HG03457 (cell line): ENCODE data around the gene FBXO4.
"Not testable (repeated sequence)": the region's sequence is repeated elsewhere in the genome, so short reads cannot be mapped to it uniquely, and the experiment has no call there.

Source experiments
- ATAC-seq: cut with Tn5 transposase; IDR thresholded peaks from one replicate; pipeline ENCODE4 v1.9.1; 2021; ENCODE audit warnings: moderate number of reproducible peaks; ENCODE audit not compliant: unreplicated experiment

Gene FBXO4

DNA sequence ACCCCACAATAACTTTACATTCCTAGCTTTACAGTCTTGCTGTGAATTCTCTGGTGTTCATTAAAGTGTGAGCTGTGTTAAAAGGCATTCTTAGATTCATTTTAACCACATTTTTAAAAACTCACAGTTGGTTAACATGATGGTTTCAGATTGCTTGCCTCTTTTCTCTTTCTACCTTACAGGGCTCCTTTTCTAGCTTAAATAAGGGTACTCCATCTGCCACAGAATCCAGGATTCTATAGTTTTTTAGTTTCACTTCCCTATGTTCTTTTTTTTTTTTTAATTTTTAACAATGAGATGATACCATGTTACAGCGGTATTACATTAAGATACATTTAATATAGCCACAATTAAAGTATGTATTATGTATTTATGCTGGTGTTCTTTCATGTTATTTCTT is 3.9 kb upstream of the FBXO4 start:
- ATAC-seq, result no peak

DNA sequence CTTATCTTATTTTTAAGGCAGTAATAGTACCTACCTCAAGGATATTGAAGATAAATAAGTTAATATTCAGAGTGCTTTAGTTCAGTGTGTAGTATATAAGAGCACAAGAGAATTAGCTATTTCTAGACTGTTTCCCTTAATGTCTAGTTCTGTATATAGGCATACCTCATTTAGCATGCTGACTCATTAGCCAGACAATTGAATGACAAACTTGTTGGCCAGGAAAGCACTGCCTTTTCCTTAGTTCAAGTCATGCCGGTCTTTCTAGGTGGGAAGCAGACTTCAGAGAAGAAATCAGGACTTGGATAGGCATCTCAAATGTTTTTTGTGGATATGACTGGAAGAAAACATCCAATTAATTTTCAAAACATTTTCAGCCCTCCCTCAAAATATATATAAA is 3.2 kb upstream of the FBXO4 start:
- ATAC-seq, result no peak

GRCh38 chr5:41924526-41924871 is 582 bp upstream of the FBXO4 start:
- ATAC-seq, result no peak

GRCh38 chr5:41925555-41925951 is 472 bp downstream of the FBXO4 start:
- peak; percentile 7 for ATAC-seq

GRCh38 chr5:41927604-41928003 is 2.5 kb downstream of the FBXO4 start:
- ATAC-seq, result no peak

DNA sequence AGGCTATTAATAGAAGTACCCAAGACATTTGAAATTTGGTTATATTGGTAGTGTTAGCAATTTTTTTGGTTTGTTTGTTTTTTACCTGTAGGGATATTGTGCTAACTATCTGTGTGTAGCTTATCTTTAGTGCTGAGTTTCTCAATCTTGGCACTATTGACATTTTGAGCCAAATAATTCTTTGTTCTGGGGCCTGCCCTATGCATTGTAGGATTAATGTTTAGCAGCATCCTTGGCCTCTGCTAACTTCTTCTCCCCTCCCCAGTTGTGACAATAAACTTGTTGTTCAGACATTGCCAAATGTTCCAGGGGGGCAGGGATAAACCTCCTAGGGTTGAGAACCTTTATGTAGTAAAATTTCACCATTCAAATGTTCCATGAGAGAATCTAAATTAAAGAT is 4.0 kb downstream of the FBXO4 start:
- no peak for ATAC-seq

DNA sequence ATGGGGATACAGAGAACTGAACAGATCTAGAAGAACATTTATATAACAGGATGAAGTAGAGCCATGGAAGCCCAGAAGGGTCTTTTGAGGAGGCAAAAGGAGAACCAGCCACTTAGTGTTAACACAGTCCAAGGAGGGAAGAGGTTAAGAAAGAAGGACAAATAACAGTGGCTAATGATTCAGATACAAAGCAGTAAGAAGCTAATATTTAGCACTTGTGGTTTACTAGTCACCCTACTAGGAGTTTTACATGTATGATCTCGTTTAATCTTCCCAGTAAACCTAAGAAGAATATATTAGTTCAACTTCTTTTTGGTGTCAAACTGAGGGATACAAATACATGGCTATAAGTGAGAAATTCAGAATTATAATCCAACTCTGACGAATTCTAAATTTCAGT is 7.7 kb downstream of the FBXO4 start:
- ATAC-seq, result no peak

GRCh38 chr5:41935544-41935943 is 10.5 kb downstream of the FBXO4 start:
- no peak for ATAC-seq

DNA sequence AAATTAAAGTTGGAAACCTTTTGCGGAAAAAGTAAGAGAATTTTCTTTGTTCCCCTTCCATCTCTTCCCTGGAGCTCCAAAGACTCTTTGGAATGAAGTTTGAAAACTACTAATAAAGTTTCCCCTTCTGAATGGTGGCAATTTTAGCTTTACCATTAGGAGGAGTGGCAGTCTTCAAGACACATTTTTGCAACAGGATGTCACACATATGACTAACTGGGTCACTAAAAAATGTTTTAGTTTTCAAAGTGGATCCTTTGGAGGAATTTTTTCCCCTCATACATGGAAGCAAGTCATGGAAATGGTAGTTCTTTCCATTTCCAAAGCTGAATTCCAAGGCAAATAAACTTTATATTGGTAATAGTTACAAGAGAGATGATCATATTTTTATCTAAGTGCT is 15.6 kb downstream of the FBXO4 start:
- no peak for ATAC-seq

- not testable (repeated sequence) for ATAC-seq
These were observed 20.4 kb downstream of the FBXO4 start for GRCh38 chr5:41945332-41945955.

DNA sequence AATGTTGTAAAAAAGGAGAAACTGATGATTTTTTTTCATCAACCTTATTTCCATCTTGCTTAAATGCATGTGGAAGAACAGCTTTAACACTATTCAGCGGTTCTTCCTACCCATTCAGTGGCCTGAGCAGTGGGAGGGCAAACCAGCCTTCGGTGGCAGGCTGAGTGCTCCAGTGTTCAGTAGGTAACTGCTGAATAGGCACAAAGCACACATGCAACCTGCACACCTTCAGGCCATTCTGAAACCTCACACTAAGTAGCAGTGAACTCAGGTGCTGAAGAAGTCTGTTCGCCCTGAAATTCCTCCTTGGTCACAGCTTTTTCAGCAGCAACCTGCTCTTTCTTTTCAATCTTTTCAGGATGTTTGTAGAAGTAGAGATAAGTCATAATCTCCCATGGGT is 26.1 kb downstream of the FBXO4 start:
- ATAC-seq, result no peak

DNA sequence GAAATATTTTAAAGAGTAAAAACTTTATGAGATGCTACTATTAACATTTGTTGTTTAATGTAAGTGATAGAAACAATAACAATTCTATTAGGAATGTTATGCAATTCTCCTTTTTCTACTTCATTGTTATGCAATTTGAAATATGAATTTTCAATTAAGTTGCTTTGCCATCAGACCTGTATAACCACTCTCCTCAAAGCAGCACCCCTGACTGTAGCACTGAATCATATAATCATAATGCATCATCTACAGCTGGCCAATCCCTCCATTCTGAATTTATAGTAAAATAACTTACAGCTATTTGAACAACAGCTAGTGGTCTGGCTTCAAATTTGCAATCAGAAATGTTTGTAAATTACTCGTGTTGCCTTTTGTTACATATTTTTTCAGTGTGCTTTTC is 29.2 kb downstream of the FBXO4 start:
- ATAC-seq, result no peak

DNA sequence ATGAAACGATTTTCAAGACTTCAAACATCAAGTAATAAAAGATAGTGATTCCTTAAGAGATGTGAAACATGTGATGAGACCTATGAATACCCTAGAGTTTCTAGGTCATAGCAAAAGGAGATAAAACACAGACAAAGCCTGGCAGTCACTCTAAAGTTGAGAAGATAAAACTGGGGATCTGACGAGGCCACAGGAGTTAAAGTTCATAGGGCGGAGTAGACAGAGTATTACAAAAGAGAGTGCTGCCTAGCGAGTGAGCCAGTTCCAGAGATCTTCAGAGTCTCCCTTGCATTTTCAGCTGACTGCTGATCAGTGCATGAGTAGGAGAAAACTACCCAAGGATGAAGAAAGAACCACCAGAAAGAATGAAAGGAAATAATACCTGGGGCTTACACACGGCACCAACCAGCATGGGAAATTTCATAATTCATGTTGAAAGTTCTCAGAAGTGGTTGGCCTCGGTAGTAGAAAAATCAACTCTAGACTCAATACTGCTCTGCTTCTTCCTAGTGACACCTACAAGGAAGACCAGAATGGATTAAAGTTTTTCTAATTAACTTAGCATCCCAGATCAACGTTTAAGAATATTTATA is 30.4 kb downstream of the FBXO4 start:
- no peak for ATAC-seq

DNA sequence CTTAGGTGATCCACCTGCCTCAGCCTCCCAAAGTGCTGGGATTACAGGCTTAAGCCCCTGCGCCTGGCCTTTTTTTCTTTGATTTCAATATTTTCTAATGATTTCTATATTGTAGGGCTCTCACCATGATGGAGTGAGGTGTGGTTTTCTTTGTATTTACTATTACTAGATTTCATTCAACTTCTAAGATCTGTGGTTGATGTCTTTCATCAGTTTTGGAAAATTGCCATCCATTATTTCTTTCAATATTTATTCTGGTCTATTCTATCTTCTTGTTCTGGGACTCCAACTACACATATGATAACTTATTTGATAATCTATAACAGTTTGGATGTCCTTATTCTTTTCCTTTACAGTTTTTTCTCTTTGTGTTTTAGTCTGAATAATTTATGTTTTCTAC is 31.9 kb downstream of the FBXO4 start:
- no peak for ATAC-seq

DNA sequence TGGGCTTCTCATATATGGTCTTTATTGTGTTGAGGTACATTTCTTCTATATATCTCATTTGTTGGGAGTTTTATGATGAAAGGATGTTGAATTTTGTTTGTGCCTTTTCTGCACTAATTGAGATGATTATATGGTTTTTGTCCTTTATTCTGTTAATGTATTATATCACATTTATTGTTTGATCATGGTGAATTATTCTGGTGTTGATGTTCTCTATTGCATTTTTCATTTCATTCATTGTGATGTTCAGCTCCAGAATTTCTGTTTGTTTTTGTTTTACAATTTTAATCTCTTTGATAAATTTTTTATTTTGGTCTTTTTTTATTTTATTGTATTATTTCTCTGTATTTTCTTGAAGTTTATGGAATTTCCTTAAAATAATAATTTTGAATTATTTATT is 35.4 kb downstream of the FBXO4 start:
- ATAC-seq, result no peak

DNA sequence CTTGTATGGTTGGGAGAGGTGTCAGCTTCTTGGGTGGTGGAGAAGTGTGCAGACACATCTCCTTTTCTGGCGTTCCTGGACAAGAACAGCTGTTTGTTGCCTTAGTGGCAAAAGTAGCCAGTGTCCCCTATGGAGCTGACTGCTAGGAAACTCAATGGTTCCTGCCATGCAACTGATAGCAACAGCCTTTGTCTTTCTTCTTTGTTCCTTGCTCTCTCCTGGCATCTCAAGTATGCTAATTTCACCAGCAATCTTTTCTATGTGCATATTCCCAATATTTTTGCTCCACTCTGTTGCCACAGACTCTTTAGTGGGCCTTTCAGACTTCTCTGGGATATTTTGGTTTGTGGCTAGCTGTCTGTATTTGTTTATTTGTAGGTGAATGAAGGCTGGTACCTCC is 36.7 kb downstream of the FBXO4 start:
- ATAC-seq, result no peak

GRCh38 chr5:41962491-41962890 is 37.4 kb downstream of the FBXO4 start:
- no peak for ATAC-seq

- no peak for ATAC-seq
These were observed 41.5 kb downstream of the FBXO4 start for GRCh38 chr5:41966401-41967105.

DNA sequence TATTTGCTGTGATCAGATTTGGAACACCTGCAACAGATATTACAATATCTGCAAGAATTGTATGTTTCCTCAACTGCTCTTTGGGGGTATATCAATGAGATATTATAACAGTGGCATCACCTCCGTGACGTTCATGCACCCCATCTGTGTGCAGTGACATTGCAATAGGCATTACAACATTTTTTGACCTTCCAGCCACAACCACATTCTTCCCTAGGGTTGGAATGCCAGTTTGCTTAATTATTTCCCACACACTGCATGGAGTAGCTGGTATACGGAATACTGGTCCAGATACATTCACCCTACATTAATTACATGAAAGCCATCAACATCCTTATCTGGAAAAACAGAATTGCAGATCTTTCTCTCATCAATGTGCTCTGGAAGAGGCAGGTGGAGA is 42.3 kb downstream of the FBXO4 start:
- ATAC-seq, result no peak

DNA sequence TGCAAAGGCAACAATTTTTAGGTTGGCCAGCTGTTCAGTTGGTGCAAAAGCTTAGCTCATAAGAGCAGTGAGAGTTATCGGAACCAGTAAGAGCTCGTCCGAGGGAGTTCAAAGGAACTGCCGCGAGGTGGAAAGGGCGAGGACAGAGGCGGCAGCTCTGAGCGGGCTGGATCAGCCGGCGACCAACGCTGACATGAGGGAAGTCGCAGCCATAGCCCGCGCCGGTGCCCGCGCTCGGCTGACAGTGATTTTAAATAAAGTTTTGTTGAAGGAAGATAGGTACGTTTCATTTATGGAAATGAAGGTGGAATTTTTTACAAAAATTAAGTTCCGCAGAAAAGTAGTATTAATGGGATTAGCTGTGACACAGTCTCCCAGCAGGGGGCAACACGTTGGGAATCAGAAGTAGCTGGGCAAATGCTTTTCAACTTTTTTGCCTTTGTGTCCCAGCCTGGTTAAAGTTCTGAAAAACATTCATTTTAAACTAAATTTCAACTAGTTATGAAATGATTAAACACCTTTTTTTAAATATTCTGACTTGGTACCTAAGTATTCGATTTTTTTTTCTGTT is 43.2 kb downstream of the FBXO4 start:
- no peak for ATAC-seq

GRCh38 chr5:41973087-41973486 is 48.0 kb downstream of the FBXO4 start:
- ATAC-seq, result no peak

- no peak for ATAC-seq
These were observed 48.8 kb downstream of the FBXO4 start for GRCh38 chr5:41973887-41974286.
